Nephron progenitor cell (in vitro differentiated cells): ENCODE results near the gene INHA.
A peak's percentile ranks its signal among the peaks of the same experiment; 100 is the strongest.

Experiments
- DNase-seq: peaks from one replicate; pipeline ENCODE4 v3.0.0; 2021
- H3K27ac Mint-ChIP-seq: 2 replicates; pipeline ENCODE4 v1.8.0; 2021; ENCODE audit warnings: mild to moderate bottlenecking, moderate library complexity, mixed read lengths
- H3K27me3 Mint-ChIP-seq: 2 replicates; pipeline ENCODE4 v1.8.0; 2021; ENCODE audit warnings: mild to moderate bottlenecking, low read depth, mixed read lengths; ENCODE audit not compliant: poor library complexity
- H3K36me3 Mint-ChIP-seq: 2 replicates; pipeline ENCODE4 v1.8.0; 2021; ENCODE audit warnings: low read depth, mixed read lengths
- H3K4me1 Mint-ChIP-seq: 2 replicates; pipeline ENCODE4 v1.8.0; 2021; ENCODE audit warnings: mixed read lengths
- H3K4me3 Mint-ChIP-seq: 2 replicates; pipeline ENCODE4 v1.8.0; 2021; ENCODE audit warnings: mild to moderate bottlenecking, moderate library complexity, mixed read lengths
- H3K9me3 Mint-ChIP-seq: 2 replicates; pipeline ENCODE4 v1.8.0; 2021; ENCODE audit warnings: mild to moderate bottlenecking, moderate library complexity, mixed read lengths
- CTCF ChIP-seq: fragments of 200-600 bp; sonication (generic); IDR thresholded peaks from 2 replicates; pipeline ENCODE4 v1.5.0; 2021; ENCODE audit warnings: antibody characterized with exemption

Gene INHA

GRCh38 chr2:219527076-219527394, 45.1 kb upstream of the INHA start:
- H3K9me3 Mint-ChIP-seq = no peaks in the 10 kb centered on the region
- no peaks in the 10 kb centered on the region for H3K36me3 Mint-ChIP-seq
- H3K27me3 Mint-ChIP-seq = peaks cover 64% of the 10 kb centered on the region
- H3K4me3 Mint-ChIP-seq = peak overlapping the region; percentile 34
- TF ChIP-seq CTCF = no peak
- H3K4me1 Mint-ChIP-seq = peaks cover 60% of the 10 kb centered on the region
- no peak overlapping the region for H3K27ac Mint-ChIP-seq
- no peak for DNase-seq

GRCh38 chr2:219527472-219527871, 44.6 kb upstream of the INHA start:
- H3K4me1 Mint-ChIP-seq = peaks cover 58% of the 10 kb centered on the region
- no peaks in the 10 kb centered on the region for H3K9me3 Mint-ChIP-seq
- no peak for DNase-seq
- H3K27me3 Mint-ChIP-seq = peaks cover 62% of the 10 kb centered on the region
- no peak for TF ChIP-seq CTCF
- no peaks in the 10 kb centered on the region for H3K36me3 Mint-ChIP-seq
- peak overlapping the region; percentile 34 for H3K4me3 Mint-ChIP-seq
- H3K27ac Mint-ChIP-seq = no peak overlapping the region

GRCh38 chr2:219530048-219530963, 41.8 kb upstream of the INHA start:
- peak; percentile 97 for TF ChIP-seq CTCF
- Mint-ChIP-seq H3K9me3 (no peaks in the 10 kb centered on the region), H3K27me3 (peaks cover 62% of the 10 kb centered on the region), H3K4me1 (peaks cover 49% of the 10 kb centered on the region), H3K36me3 (no peaks in the 10 kb centered on the region), H3K4me3 (peak overlapping the region; percentile 42), H3K27ac (no peak overlapping the region)
- DNase-seq = peak; percentile 96

- peaks cover 56% of the 10 kb centered on the region for H3K27me3 Mint-ChIP-seq
- no peak overlapping the region for H3K27ac Mint-ChIP-seq
- no peak for TF ChIP-seq CTCF
- no peaks in the 10 kb centered on the region for H3K9me3 Mint-ChIP-seq
- H3K36me3 Mint-ChIP-seq = no peaks in the 10 kb centered on the region
- peaks cover 45% of the 10 kb centered on the region for H3K4me1 Mint-ChIP-seq
- DNase-seq = no peak
- no peak overlapping the region for H3K4me3 Mint-ChIP-seq
Measured at GRCh38 chr2:219531639-219532377, 40.3 kb upstream of the INHA start.

GRCh38 chr2:219532378-219532649, 39.8 kb upstream of the INHA start:
- DNase-seq = no peak
- Mint-ChIP-seq H3K9me3 (no peaks in the 10 kb centered on the region), H3K36me3 (no peaks in the 10 kb centered on the region), H3K27me3 (peaks cover 51% of the 10 kb centered on the region), H3K4me1 (peaks cover 45% of the 10 kb centered on the region), H3K4me3 (no peak overlapping the region), H3K27ac (no peak overlapping the region)
- TF ChIP-seq CTCF = no peak
